HG02943 (cell line): ENCODE results near the gene DGKD.

ENCODE experiments used
- ATAC-seq: cut with Tn5 transposase; IDR thresholded peaks from one replicate; pipeline ENCODE4 v1.9.1; 2021; ENCODE audit warnings: mild to moderate bottlenecking, low read depth, moderate library complexity; ENCODE audit not compliant: unreplicated experiment

The DGKD gene

DNA sequence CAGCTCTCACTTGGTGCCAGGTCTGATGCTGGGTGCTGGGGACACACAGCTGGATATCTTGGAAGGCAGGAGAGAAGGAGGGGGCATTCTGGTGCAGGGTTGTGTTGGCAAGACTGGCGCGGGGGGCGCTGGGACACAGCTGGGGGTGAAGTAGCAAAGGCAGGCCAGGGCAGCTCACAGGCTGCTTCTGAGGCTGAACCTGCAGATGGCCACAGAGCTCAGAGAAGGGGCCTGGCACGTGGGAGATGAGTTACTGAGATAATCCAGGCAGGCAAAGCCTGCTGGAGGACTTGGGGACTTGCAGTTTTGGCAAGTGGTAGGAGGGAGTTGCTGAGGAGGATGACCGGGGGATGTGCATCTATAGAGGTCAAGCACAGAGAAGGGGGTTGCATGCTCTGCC is 16.2 kb upstream of the DGKD start:
- no peak for ATAC-seq

DNA sequence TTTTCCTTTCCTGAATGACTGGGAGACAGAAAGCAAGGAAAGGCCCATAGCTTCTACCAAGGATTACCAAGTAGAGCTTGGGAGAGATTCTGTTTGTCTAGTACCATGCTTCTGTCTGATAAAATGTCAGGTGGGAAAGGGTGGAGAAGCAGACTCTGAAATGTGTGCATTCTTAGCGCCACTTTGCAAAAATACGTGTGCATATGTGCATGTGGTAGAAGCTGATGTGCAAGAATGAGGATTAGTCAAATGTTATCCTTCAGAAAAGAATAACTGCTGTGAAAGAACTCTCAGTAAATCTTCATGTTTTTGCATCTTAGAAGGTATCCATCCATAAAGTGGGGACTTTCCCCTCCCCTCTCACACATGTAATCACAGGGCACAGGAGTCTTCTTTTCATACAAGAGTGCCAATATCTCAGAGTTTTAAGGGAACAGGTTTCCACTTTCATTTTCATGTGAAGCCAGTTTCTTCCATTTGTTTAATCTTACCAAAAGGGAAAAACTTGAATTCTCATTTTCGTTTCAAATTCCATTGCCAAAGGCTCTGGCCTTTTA is 15.4 kb upstream of the DGKD start:
- no peak for ATAC-seq

DNA sequence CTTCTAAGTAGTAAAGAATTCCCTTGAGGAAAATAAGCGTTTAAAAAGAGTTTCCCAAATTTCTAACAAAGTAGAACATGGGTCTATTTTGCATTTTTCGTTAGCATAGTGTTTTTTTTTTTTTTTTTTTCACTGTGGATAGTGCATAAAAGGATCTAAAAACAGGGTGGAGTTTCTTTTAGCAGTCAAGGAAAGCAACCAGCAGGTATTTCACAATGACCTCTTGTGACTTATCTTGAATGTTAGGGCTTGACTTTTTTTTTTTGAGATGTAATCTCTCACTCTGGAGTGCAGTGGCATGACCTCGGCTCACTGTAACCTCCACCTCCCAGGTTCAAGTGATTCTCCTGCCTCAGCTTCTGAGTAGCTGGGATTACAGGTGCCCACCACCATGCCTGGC is 14.9 kb upstream of the DGKD start:
- no peak for ATAC-seq

DNA sequence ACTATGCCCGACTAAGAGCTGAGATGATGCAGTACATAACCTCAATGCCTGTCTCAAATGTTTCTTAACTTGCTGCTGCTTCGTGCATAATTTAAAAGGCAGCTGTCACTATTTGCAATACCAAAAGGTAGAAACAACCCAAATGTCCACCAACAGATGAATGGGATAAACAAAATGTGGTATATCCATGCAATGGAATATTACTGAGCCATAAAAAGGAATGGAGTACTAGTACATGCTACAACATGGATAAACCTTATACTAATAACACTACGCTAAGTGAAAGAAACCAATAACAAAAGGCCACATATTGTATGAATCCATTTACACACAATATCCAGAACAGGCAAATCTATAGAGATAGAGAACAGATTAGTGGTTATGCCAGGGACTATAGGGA is 13.0 kb upstream of the DGKD start:
- ATAC-seq = no peak

DNA sequence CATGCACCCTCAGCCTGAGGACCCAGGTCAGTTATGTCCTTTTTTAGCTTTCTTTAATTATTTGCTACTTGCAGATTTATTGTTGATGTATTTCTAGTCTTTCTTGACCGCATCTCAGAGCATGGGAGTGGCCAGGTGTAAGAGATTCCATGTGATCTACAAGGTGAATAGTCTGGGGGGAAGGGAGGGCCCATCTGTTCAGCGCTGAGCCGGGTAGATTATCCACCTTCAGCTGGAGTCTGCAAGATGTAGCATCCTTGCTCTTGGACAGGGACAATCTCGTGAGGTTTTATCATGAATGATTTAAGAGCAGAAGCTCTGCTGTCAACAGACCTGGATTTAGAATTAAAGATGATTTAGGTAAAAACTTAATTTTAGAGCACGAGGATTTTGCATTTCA is 12.0 kb upstream of the DGKD start:
- ATAC-seq = no peak

DNA sequence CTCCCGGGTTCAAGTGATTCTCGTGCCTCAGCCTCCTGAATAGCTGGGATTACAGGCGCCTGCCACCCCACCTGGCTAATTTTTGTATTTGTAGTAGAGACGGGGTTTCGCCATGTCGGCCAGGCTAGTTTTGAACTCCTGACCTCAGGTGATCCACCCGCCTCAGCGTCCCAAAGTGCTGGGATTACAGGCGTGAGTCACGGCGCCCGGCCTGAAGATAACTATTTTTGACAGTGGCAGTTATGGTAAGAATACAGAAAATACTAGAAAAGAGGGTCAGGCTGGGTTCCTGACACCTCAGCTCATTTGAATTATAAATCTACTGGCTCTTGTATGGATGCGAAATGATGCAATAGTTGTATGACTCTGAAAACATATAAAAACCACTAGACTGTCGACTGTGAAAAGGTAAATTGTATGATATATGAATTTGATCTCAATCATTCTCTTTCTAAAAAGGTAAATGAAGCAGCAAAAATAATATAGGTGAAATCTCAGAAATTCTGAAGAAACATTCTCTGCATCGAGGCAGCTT is 11.1 kb upstream of the DGKD start:
- no peak for ATAC-seq

DNA sequence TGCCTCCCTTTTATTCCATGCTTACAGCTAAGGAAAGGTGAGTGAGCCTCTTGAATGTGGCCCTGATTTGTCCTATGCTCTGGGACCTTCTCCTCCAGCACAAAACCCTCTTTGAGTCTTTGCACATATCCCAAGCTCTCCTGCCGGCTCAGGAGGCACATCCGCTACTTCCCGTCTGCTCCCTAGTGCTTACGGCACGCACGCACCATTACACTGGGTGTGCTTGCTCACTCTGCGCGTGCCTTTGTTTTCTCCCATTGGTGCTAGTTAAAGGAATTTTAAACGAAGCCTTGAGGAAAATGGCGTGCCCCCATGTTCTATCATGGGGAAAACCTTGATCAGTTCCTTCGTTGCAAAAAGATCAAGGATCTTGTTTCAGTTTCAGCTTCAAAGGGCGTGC is 7.9 kb upstream of the DGKD start:
- no peak for ATAC-seq

DNA sequence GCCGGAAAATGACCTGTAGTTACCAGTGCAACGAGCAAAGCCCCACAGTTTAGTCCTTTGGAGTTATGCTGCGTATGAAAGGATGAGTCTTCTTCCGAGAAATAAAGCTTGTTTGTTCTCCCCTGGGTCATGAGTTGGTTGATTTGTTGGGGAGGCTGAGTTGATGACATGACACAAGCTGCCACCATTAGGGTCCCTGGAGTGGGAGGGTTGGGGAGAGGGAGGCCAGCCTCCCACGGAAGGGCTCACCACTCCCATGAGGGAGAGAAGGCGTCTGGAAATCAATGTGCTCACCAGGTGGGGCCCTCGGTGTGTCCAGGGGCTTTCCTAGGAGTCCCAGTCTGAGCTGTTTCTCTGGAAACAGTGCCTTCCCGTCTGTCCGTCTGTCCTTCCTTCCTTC is 7.4 kb upstream of the DGKD start:
- no peak for ATAC-seq

DNA sequence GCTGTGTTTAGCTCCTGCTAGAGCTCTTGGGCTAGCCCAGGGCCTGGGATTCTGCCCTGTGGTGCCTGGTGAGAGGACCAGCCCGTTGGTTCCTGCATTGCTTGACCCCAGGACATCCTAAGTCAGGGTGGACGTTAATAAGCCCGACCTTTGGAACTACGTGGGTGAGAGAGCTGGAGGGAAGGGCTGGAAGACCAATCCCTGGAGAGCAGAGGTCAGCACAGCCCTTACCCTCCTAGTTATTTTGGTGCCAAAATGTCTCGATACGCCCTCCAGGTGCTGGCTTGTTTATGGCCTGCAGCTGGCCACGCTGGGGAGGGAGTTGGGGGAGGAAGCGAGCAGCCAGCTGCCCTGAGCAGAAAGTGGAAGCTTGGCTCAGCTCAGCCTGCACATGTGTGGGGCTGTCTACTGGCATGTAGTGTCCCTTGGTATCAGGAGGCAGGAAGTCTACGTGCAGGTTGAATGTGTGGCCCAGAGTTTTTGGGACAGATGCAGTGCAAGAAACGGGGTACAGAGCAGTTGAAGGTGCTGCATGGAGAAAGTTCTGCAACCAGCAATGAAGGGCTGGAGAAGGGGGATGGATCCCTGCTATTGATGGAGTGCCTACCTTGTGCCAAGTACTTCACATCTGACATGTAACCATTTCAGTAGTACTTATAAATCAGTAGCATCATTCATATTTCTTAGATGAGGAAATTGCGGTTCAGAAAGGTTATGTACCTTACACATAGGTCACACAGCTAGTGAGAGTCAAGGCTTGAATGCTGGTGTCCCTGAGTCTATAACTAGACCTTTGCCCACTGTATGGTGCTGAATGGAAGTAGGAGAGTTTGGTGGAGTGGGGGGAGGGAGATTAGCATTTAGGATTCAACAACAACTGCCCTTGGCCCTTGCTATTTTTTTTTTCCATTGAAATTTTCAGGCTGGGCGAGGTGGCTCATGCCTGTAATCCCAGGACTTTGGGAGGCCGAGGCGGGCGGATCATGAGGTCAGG is 5.0 kb upstream of the DGKD start:
- ATAC-seq = no peak

DNA sequence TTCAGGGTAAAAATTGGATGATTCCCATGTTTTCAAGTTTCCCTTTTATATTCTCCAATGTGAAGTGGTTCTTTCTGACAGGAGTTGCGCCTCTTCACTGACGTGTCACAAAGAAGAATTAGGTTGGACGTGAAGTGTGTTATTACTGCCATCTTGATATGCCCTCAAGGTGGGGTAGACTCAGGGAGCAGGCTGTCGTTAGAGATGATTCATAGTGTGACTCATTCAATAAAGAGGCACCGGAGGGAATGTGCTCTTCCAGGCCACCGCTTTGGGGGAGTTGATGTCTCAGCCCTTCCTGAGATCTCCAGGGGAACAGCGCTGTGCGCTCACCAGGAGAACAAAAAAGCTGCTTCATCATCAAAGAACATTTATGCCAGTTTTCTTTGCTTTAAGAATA is 3.6 kb upstream of the DGKD start:
- no peak for ATAC-seq

DNA sequence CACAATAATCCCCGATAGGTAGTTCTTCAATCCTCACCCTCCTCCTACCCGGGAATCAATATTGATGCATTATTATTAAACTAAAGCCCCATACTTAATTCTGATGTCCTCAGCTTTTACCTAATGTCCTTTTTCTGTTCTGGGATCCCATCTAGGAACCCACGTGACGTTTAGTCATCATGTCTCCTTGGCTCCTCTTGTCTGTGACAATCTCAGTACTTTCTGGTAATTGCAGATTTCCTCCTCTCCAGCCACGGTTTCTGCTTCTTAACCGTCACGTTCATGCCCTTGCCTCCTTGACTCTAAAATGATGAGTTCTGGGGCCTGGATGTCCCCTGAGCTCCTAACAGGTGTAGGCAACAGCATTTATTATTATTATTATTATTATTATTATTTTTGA is 2.9 kb upstream of the DGKD start:
- ATAC-seq = no peak

DNA sequence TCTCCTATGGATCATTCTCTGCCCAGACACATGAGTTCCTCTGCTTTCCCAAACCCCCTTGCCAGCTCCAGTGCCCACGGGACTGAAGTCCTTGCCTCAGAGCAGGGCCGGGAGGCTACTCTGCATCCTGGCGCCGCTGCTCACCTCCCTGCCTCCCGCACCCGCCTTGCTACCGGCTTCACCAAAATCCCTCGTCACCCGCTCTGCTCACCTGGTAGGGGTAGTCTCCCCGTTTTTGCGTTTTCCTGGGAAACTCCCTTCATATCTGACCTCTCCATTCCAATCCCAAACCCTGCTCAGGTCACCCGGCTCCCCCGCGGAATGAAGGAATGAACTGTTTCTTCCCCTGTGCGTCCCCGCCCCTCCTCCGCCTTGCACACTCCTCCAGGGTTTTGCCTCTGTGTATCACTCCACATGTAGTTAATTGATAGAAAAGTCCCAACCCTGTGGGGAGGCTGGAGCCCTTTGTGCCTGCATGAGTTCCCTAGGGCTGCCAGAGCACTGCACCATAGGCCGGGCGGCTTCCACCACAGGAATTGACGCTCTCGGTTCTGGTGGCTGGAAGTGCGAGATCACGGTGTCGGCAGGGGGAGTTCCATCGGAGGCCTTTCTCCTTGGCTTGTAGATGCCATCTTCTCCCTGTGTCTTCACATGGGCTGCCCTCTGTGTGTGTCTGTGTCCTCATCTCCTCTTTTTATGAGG is 2.0 kb upstream of the DGKD start:
- ATAC-seq = no peak

DNA sequence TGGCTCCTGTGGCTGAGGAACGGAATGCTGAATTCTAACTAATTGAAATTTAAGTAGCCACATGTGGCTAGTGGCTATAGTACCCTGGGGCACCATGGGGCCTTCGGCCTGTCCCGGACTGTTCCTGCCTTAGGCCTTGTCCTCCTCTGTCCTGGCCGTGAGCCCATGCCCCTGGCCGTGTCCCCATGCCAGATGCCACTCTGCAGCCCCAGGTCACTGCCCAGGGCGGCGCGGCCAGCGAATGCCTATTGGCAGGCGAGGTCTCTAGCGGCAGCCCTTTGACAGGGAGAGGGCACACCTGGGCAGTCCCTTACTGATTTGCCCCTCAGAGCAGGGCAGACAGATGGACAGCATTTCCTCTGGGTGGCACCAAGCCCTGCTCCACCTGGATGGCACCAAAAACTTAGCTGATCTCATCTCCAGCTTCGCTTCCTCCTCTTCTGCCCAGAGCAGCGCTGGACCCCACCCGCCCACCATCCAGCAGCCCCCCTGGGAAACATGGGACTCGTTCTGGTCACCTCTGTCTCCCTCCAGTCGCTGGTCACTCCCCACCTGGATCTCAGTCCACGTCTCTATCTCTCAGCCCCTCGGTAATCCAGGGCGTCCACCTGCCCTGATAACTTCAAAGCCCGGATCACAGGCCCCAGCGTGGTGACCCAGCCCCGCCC is 1.1 kb upstream of the DGKD start:
- no peak for ATAC-seq

DNA sequence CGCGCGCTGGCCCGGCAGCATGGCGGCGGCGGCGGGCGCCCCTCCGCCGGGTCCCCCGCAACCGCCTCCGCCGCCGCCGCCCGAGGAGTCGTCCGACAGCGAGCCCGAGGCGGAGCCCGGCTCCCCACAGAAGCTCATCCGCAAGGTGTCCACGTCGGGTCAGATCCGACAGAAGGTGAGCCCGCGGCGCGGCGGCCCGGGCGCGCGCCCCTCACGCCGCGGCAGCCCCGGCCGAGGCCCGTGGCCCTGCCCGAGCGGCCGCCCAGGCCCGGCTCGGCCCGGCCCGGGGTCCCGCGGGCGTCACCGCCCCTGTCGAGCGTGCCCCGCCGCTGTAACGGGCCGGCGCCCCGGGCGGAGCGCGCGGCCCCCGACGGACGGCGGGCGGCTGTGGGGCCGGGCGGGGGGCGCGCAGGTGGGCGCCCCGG is 218 bp downstream of the DGKD start:
- no peak for ATAC-seq

DNA sequence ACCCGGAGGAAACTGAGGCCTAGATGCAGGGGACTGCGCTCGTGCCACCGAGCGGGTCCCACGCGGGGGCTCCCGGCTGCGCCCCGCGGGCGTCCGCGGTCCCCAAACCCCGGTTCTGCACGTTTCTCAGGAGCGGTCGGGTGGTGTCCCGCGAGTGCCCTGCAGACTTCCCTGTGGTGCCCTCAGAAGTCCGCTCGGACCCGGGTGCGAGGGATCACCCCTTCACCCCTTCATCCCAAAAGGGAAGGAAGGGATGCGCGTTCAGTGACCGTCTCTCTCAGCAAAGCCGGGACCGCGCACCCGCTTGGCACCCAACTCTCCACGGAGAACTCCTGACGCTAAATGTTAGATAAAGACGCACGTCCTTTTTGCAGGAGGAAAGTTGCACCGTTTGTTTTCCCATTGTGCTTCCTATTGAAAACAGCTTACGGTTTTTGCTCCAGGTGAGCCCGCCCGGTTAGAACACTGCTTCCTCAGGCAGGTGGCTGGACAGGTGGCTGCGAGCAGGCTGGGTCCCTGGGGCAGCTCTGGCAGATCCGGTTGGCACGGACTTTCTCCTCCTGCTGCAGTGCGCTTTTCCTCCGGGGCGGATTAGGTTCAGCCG is 779 bp downstream of the DGKD start:
- ATAC-seq = no peak

DNA sequence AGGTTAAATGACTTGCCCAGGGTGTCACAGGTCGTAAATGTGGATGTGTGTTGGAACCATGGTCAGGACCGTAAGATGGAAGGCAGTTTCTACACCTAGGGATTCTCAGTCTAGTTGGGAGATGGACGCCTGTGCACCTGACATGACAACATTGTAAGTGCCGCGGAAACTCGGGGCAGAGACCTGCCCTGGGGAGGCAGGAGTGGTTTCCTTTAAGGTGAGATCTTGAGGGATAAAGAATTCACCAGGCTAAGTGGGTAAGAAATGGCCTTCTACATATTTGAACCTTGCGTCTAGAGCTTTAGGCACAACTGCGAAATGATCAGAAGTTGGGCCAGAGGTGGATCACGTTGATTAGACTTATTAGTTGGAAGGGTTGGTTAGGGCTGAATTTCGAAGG is 1.6 kb downstream of the DGKD start:
- ATAC-seq = no peak

DNA sequence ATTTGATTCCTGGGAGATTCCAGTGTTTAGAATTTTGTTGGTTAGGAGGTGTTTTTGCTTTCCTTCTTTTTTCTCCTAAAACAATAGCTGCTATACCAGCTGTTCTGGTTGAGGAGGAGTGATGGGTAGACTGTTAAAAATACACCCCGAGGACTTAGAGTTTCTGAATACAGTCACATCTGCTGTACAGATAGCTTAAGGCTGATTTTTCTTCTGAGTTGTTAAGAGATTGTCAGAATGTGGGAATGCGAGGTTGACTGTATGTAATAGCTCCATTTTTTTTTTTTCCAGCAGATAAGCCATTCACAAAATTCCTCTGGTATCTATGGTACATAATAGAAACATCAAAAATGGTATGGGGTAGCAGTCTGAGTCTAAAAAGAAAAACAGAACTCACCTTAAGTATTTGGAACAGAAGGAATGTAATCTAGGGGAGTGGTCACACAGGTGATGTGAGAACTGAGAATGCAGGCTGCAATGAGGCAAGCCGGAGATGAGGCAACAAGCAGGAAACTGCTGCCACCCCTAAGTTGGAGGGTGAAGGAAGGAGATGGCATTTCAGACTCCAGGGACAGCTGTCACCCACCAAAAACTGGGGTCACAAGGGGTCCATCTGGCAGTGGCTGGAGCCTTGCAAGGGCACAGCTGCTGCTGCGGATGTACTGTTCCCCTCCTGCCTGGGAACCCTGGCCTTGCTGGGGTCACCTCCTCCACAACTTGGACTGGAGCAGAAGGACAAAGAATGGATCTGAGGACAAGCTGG is 2.4 kb downstream of the DGKD start:
- ATAC-seq = no peak

DNA sequence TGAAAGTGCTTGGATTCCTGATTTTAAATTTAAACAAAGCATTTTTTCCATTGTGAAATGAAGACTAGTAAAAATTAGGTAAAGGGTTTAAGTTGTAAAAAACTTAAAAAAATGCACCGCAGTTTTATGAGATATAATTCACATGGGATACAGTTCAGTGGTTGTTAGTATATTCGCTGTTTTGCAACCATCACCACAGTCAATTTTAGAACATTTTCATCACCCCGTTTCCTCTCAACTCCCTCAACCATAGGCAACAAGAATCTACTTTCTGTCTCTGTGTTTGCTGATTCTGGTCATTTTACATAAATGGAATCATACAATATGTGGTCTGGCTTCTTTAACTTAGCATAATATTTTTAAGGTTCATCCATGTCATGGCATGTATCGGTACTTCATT is 4.0 kb downstream of the DGKD start:
- no peak for ATAC-seq

DNA sequence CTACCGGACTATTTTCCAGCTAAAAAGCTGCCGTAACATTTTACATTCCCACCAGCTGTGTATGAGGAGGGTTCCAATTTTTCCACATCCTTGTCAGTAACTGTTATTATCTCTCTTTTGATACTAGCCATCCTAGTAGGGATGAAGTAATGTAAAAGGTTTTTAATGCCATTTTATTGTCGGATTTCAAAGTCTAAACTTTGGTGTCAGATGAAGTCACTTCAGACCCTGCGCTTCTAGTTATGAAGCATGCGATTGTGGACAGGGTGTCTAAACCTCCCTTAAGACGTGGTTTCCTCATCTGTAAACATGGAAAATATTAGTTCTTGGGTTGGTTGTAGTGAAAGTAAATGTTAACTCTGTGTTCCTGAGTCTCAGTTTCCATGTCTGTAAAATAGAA is 4.7 kb downstream of the DGKD start:
- no peak for ATAC-seq

DNA sequence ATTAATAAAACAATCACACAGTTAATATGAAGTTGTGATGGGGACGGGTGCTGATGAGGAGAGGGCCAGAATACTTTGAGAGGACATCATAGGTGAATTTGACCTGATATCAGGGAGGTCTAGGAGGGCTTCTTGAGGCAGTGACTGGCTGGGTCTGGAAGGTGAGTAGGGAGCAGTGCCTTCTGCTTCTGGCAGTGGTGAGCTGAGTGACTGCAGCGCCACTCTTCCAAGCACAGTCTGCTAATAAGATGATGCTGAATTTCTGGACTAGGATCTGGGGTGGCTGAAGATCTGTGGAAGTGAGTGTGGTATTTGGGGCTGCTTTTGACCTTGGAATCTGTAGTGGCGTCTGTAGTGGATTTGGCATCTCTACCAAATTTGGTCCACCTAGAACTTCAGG is 5.5 kb downstream of the DGKD start:
- no peak for ATAC-seq
